GM12878 (cell line): ENCODE data around the gene RUNDC1. TPM values are rescaled to one million over a fixed set of nuclear protein-coding genes. Genes with fewer than 3 reads are reported as not detected.

ENCODE experiments used
- CEBPB ChIP-seq, 2 experiments: fragments of 150-350 bp in 1 of 2; IDR thresholded peaks; 2 replicates each; pipeline ENCODE4 v1.6.1; 2012 to 2014; ENCODE audit warnings: low read depth in 2 of 2, low read length in 2 of 2, borderline replicate concordance in 1 of 2, inconsistent platforms in 1 of 2
- CHD2 ChIP-seq: IDR thresholded peaks from 2 replicates; pipeline ENCODE4 v1.6.1; 2011; ENCODE audit warnings: low read depth, low read length, improper control_type of control experiment, borderline replicate concordance
- EP300 ChIP-seq, 2 experiments: fragments of 150-350 bp in 1 of 2; IDR thresholded peaks; 2 replicates each; pipeline ENCODE4 v1.6.1; 2011 to 2012; ENCODE audit warnings: low read depth in 2 of 2, low read length in 2 of 2, borderline replicate concordance in 1 of 2, improper control_type of control experiment in 1 of 2, inconsistent platforms in 1 of 2; ENCODE audit not compliant: control insufficient read depth in 1 of 2
- ETV6 ChIP-seq, 2 experiments: fragments of 450-650 bp in 1 of 2; IDR thresholded peaks in 1 of 2; conservative IDR thresholded peaks in 1 of 2; 2 replicates each; pipeline ENCODE4 v1.6.1; 2014; ENCODE audit warnings: antibody characterized with exemption in 1 of 2, borderline replicate concordance in 1 of 2, low read depth in 1 of 2, mild to moderate bottlenecking in 1 of 2, moderate library complexity in 1 of 2
- LARP7 ChIP-seq: fragments of 450-650 bp; IDR thresholded peaks from 2 replicates; pipeline ENCODE4 v1.6.1; 2017; ENCODE audit warnings: mild to moderate bottlenecking
- MAX ChIP-seq: IDR thresholded peaks from 2 replicates; pipeline ENCODE4 v1.6.1; 2012; ENCODE audit warnings: low read depth, low read length, improper control_type of control experiment
- MXI1 ChIP-seq: fragments of 150-350 bp; IDR thresholded peaks from 2 replicates; pipeline ENCODE4 v1.6.1; 2011; ENCODE audit warnings: low read depth, mild to moderate bottlenecking, inconsistent platforms, low read length, improper control_type of control experiment
- NRF1 ChIP-seq: conservative IDR thresholded peaks from 2 replicates; pipeline ENCODE4 v1.6.1; 2011; ENCODE audit warnings: mild to moderate bottlenecking, low read depth, low read length, improper control_type of control experiment
- RB1 ChIP-seq: fragments of 450-650 bp; formaldehyde crosslinking; IDR thresholded peaks from 2 replicates; pipeline ENCODE4 v1.6.1; 2017; ENCODE audit warnings: mild to moderate bottlenecking, borderline replicate concordance
- STAT3 ChIP-seq: IDR thresholded peaks from 2 replicates; pipeline ENCODE4 v1.6.1; 2011; ENCODE audit warnings: low read depth, low read length, improper control_type of control experiment
- USF1 ChIP-seq: IDR thresholded peaks from 2 replicates; pipeline ENCODE4 v1.6.1; 2011; ENCODE audit warnings: borderline replicate concordance, low read depth, mild to moderate bottlenecking, moderate library complexity, mixed read lengths, low read length; ENCODE audit not compliant: insufficient read depth; ENCODE audit errors: extremely low read length
- ZBED1 ChIP-seq: IDR thresholded peaks from 2 replicates; pipeline ENCODE4 v1.6.1; 2016; ENCODE audit warnings: borderline replicate concordance
- ZBTB33 ChIP-seq: fragments of 450-650 bp; IDR thresholded peaks from 2 replicates; pipeline ENCODE4 v1.6.1; 2017; ENCODE audit warnings: mild to moderate bottlenecking
- ZBTB40 ChIP-seq: fragments of 450-650 bp; IDR thresholded peaks from 2 replicates; pipeline ENCODE4 v1.6.1; 2016; ENCODE audit warnings: mild to moderate bottlenecking, moderate library complexity, borderline replicate concordance
- ZNF592 ChIP-seq: fragments of 450-650 bp; IDR thresholded peaks from 2 replicates; pipeline ENCODE4 v1.6.1; 2017; ENCODE audit warnings: mild to moderate bottlenecking, moderate library complexity
- polyA plus RNA-seq, 11 experiments: library from polyadenylated mRNA; depleted of rRNA in 4 of 11; unstranded in 6 of 11; stranded (reverse) in 5 of 11; fragments of >200 nt; fragmentation: Nextera tagmentation in 4 of 11; fragmentation: Illumina TruSeq in 1 of 11; extraction: Ambion mirVana in 4 of 11; extraction: Trizol in 1 of 11; gene quantifications; 1 replicate in 1 of 11; 2 replicates in 10 of 11; pipeline versions ENCODE4 v1.2.1 to v1.2.3, GENCODE V29; 2011 to 2016; ENCODE audit warnings: inconsistent platforms in 2 of 11, missing spikeins in 2 of 11, low read depth in 1 of 11
- total RNA-seq, 4 experiments: library from RNA; depleted of rRNA in 3 of 4; stranded (reverse); fragments of >200 nt in 3 of 4; fragmentation: Illumina TruSeq in 1 of 4; extraction: Trizol in 1 of 4; gene quantifications; 2 replicates each; pipeline versions ENCODE4 v1.2.1 to v1.2.3, GENCODE V29; 2013 to 2021

The RUNDC1 gene
- total and polyA plus RNA-seq, 10 of the 15 experiments (the other 5 are each of a cell fraction or from before 2014, with no cell fraction given): 2.9 to 15.6 (median 8.2) TPM

- TF ChIP-seq ZBTB40 (peak; percentile 32; the same call in 1 of the 2 replicates), NRF1 (no peak), LARP7 (0 out of 2 replicates have a peak, but pooled peaks have one; percentile 1), ZBED1 (peak; percentile 42; the same call in 1 of the 2 replicates), CEBPB (IDR thresholded peaks at IDR 0.05; ENCODE audit: borderline replicate concordance in 1 of 2, low read depth in 2 of 2, low read length in 2 of 2) (no peak), EP300 (IDR thresholded peaks at IDR 0.05; ENCODE audit: borderline replicate concordance in 1 of 2, control insufficient read depth in 1 of 2, low read depth in 2 of 2, low read length in 2 of 2) (peak in 1 of 2 experiments; percentile 30; a peak in 1 of 4 replicates), MAX (no peak), MXI1 (peak; percentile 89), ETV6 (conservative IDR thresholded peaks at IDR 0.05 in 1 of 2, IDR thresholded peaks at IDR 0.05 in 1 of 2; ENCODE audit: borderline replicate concordance in 1 of 2, low read depth in 1 of 2) (peak in 1 of 2 experiments; percentile 80; a peak in 2 of 4 replicates), ZNF592 (no peak), CHD2 (no peak), USF1 (no peak), ZBTB33 (no peak), STAT3 (0 out of 2 replicates have a peak, but pooled peaks have one; percentile 46), RB1 (0 out of 2 replicates have a peak, but pooled peaks have one; percentile 15)
These were observed 26.5 kb downstream of the RUNDC1 start, which contains the start of gene IFI35 (continued) for GRCh38 chr17:43006639-43007551.
